Hematopoietic multipotent progenitor cell treated with erythropoietin and hydrocortisone succinate and interleukin-3 and kit ligand, for 4 days (in vitro differentiated cells): ENCODE data around the gene GRM1.
A peak's percentile ranks its signal among the peaks of the same experiment; 100 is the strongest.

ENCODE experiments used
- DNase-seq: peaks from one replicate; pipeline ENCODE4 v3.0.0-alpha.2; 2015

The GRM1 gene

DNA sequence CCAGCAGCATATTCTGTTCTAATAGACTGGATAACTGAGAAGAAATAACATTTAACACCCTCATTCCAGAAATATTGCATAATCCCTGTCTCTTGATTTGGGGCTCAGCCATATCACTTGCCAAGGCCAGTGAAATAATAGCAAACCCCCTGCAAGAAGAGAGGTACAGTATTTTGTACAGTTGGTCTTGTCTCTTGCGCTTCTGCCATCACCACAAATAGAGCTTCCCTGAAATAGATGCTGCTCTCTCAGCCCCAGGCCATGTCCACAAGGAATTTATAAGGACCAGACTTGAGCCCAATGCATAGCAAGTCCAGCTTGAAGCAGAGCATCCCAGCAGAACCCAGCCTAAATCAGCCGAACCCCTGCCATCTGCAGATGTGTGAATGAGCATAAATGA, 254.0 kb downstream of the GRM1 start:
- no peak for DNase-seq

DNA sequence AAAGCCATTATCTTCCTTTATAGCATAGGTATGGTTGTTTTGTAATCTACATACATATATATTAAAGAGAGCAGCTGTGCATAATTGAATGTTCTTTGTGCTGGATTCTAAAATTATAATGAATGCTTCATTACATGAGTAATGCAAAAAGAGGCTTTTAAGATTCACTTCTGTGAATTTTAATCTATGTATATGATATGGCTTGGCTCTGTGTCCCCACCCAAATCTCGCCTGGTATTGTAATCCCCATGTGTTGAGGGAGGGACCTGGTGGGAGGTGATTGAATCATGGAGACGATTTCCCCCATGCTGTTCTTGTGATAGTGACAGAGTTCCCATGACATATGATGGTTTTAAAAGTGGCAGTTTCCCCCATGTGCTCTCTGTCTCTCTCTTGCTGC, 255.4 kb downstream of the GRM1 start:
- no peak for DNase-seq

DNA sequence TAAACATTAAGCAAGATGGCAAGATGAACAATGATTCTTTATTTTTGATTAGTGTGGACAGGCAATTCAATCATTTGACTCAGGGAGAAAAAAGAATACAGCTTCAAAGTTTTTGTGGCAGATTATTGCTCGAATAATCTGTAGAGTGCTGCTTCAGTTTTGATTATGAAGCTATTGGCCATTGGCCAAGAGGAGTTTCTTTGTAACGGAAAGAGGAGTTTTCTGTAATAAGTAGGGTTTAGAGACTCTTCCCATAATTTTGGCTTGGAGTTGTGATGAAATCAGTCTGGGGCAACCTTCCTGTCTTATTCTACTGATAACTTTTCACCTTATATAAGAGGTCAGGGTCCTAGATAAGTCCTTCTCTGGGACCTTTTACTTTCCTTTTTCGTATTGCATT, 258.1 kb downstream of the GRM1 start:
- peak; percentile 4 for DNase-seq

DNA sequence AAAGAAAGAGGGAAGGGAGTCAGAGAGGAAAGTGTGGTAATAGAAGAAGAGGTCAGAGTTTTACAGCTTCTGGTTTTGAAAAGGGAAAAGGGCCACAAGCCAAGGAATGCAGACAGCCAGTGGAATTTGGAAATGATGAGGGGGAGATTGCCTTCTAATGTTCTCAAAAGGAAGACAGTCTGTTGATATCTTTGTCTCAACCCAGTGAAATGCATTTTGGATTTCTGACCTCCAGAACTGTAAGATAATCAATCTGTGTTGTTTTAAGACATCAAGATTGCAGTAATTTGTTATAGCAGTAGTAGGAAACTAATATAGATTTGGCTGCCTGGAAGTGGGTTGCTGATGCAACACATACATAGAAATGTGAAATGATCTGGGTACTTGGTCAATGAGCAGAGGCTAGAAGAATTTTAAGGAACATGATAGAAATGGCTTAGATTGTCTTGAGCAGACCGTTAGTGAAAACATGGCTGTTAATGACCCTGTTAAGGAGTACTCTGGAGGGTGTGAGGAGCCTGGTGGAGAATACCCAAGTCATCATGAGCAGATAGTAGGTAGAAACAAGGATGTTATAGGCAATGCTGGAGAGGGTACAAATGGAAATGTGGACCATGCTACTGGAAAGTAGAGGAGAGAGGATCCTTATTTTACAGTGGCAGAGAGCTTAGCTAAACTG, 259.0 kb downstream of the GRM1 start:
- no peak for DNase-seq

DNA sequence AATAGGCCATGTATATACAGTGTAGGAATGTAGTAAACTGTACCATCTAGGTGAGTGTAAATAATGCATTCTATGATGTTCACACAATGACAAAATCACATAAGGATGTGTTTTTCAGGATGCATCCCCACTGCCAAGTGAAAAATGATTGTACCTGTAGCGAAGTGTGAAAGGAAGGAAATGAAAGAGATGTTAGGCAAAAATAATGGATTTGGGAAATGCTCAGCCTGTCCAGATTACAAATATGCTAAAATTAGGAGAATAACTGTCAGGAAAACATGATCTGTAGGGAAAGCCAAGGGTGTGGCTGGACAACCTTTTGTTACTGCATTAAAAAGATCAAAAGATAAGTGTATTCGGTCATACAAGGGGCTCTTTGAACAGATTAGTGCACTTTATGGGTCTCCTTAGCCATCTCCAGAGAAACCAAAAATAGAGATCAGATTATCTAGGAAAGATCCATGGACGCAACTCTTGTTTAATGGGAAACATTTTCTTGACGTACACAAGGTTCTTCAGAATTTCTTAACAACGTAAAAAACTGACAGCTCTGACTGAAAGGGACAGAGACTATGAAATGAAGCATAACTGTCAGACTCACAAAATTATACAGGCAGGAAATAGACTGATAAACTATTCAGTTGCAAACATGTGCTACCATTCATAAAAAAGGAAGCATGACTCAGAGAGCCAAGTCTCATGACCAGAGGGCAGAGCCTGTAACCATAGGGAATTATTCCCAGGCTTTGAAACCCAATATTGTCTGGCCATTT, 261.1 kb downstream of the GRM1 start:
- peak; percentile 65 for DNase-seq

DNA sequence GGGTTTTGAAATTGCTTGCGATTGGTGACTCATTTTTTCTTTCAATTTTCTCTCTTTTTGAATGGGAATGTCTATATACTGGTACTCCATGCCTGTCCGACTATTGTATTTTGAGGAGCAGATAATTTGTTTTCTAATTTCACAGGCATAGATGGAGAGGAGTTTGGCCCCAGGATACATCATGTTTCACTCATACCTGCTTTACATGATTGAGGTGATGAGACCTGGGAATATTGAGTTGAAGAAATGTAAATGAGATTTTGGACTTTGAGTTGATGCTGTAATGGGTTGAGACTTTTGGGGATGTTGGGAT, 261.7 kb downstream of the GRM1 start:
- DNase-seq, result no peak

DNA sequence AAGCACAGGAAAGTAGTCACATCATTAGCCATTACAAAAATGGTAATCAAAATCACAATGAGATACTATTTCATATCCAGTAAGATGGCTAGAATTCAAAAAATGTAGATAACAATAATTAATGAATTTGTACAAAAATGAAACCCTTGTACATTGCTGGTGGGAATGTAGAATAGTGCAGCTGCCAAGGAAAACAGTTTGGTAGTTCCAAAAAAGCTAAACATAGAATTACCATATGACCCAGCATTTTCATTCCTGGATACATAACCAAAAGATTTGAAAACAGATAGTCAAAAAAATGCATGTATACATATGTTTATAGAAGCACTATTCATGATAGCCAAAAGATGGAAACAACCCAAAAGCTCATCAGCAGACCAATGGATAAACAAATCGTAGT, 263.6 kb downstream of the GRM1 start:
- DNase-seq, result no peak

DNA sequence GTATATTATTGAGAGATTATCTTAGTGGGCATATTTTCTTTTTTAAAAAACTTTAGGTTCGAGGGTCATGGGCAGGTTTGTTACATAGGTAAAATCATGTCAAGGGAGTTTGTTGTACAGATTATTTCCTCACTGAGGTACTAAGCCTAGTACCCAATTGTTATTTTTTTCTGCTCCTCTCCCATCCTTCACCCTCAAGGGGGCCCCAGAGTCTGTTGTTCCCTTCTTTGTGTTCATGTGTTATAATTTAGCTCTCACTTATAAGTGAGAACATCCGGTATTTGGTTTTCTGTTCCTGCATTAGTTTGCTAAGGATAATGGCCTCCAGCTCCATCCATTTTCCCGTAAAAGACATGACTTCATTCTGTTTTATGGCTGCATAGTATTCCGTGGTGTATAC, 266.8 kb downstream of the GRM1 start:
- DNase-seq, result peak; percentile 3

DNA sequence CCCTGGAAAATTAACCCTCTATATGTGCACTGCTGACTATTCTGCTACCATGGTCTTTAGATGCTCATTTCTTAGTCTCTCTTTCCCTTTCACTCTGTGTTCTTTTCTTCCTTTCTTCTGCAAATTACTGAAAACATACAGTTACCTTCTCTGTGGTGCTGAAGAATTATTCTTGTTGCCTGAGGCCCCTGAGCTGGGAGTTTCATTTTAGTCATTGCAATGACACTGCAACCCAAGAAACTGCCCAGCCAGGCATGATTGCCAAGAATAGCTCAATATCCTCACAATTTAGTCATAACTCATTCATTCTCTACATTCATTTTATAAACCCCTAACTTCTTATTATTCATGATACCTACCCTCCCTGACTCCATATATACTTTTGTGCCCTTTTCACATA, 269.0 kb downstream of the GRM1 start:
- DNase-seq, result no peak

DNA sequence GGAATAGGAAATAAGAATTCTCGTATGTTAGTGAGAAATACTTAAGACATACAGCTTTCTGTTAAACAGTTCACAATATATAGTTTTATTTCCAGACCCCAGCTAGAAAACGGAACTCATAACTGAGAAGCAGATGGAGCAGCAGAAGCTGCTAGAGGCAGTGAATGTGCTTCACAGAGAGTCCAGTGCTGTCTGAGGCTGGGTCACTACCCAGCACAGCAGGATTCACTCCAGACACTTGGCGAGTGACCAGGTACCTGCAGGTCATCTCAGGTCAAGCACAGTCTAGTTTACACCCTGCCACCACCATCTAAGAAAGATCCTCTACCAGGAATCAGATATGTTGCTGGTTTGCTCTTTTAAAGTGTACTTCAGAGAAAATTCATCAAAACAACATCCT, 271.7 kb downstream of the GRM1 start:
- DNase-seq, result no peak

DNA sequence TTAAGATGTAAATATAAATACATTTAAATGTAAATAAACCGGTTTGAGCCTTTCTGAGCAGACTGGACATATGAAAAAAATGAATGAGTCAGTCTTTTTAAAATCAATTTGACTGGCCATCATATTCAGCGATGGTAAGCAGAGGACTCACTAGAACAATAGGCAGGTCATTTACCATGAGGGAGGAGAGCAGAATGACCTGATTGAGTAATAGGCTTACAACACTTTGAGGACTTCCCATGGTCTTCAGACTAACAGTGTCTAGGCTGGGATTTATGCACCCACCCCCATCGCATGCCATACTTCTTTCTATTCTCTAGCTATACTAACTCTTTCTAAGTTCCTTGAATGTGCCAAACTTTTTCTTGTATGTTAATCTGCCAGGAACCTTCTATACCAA, 272.9 kb downstream of the GRM1 start:
- no peak for DNase-seq

DNA sequence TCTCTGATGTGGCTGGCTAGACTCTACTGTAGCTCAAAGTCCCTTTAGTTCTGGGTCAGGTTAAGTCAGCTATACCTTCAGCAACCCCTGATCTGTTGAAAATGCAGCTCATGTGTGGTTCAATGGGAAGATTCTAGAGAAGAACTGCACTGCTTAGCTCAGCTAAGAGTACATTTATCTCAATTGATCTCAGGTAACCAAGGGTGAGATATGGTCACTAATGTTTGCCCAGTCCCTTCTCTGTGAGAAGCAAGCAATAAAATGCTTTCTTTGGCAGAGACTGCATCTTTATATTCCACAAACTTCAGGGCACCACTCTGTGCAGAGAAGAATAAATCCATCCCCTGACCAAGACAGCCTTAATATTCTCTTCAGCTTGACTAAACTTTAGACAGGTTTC, 274.1 kb downstream of the GRM1 start:
- no peak for DNase-seq

DNA sequence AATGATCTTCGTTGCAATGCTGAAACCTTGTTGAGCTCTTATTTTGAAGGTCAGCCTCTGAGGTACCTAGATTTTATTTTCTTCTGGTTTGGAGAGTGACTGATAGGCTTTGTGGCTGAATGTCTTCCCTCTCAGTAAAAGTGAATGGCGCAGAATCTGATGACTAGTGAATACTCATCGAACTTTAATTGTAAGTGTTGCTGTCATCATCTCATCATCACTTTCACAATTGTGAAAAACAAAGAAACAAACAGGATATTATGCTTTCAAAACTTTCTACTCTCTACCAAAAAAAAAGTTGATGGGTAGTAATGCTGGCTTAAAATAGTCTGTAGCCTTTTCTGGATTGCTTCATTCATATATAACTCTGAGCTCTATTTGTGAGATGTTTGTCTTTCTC, 275.3 kb downstream of the GRM1 start:
- no peak for DNase-seq

DNA sequence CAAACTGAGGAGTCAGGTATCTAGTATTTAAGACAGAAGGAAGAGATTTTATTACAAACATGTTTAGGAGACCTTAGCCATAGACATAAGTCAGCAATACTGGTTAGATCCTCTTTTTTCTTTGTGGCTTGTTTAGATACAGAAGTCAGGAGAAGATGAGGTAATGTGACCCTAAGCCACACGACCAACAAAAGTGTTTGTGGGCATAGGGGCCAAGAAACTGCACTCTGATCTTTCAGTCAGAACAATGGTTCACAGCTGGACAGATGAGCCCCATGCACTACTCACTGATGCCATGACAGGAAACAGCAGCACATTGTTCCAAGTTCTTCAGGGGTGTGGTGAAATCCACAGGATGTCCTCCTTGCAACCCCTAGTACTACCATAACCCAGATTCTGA, 276.2 kb downstream of the GRM1 start:
- peak; percentile 56 for DNase-seq

DNA sequence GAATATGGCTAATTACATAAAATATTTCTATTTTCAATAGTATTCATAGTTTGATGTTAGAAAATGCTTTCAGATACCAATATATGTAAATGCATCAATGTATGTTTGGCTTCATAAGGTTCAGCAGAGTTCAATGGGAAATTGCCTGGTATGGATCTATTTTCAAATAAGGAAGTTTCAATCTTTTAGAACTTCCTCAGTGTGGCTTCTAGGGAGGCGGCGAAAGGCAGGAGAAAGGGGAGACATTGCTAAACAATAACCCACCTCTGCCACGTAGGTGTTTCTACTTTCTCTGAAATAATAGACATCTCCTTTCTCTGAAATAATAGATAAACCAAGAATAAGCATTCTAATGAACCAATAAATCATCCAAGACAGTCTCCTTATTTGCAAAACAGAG, 277.1 kb downstream of the GRM1 start:
- no peak for DNase-seq

DNA sequence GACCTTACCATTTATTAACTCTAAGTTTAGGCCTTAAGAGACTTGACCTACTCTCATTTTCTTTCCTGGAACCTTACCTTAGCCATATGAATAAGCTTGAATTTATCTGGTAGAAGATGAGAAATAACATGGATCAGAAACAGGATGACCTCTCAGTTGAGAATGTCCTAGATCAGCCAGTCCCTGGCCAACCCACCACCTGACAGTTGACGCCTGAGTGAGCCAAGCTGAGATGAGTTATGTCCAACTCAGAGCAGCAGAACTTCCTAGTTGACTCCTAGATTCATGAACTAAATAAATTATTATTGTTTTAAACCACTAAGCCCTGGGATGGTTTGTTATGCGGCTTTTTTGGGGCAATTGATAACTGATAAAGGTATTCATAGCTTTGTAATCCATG, 281.8 kb downstream of the GRM1 start:
- no peak for DNase-seq

DNA sequence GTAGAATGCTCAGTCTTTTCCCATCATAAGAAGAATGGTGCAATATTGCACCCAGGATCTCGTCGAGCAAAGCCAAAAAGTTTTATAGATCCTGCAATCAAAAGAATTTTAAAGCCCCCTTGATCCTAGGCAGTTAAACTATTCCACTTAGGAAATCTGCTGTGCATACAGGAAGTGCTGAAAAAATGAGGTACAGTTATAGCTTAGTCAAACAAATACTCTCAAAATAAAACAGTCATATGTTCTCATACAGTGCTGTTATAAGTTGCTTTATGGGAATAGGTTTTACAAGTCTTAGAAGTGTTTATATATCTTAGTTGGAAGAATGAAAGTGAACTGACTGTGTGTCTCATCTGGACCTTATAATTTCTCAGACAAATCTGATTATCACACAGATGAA, 282.2 kb downstream of the GRM1 start:
- DNase-seq, result no peak

DNA sequence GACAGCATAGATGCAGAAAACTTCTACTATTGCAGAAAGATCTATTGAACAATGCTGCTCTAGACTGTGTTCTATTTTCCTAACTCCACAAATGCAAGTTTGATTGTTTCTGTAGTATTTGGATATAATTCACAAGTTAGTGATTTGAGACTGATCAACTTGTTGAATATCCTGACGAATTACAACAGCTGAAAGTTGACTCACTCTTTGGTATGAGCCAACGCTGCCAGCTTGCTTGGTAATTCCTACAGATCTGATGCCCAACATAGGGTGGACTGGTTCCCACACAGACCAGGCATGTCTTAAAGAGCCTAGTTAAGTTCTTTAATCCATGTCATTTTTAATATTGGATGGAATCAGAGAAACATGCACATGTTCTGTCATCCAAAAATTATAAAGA, 283.7 kb downstream of the GRM1 start:
- no peak for DNase-seq

DNA sequence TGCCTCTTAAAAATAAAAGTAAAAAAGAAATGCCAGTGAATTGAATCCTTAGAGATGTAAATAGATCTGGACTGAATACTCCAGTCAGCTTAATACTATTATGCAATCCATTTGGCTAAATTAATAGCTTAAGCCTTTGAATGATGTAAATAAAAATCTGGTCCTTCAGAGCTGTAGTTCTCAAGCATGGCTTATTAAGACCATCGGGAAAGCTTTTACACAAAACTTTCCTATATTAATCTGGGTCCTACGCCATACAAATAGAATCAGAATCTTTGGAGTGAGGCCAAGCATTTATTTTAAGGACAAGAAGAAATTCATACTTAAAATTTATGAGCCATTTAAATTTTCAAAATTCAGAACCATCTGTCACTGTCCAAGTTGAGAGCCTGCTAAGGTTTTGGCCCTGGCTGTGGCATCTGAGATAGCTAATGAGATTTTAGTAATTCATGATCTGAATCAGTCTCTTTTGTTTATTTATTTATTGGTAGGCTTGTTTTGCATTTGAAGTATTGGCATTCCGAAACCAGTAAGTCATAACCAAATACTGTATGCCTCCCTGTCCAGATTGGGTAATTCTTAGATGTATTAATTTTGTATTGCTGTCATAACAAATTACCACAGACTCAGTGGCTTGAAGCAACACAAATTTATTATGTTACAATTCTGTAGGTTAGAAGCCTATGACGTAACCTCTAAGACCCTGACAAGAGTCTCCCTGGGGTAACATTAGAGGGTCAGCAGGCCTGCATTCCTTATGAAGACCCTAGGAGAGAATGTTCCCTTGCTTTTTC, 286.7 kb downstream of the GRM1 start:
- DNase-seq, result no peak

DNA sequence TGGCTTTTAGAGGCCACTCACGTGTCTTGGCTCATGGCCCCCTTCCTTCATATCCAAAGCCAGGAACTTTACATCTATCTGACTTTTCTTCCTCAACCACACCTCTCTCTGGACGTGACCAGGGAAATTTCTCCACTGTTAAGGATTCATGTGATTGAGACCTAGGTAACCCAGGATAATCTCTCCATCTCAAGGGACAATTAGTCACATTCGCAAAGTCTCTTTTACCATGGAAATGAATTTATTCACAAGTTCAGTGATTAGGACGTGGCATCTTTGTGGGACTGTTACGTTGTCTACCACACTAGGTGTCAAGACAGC, 287.3 kb downstream of the GRM1 start:
- DNase-seq, result no peak

DNA sequence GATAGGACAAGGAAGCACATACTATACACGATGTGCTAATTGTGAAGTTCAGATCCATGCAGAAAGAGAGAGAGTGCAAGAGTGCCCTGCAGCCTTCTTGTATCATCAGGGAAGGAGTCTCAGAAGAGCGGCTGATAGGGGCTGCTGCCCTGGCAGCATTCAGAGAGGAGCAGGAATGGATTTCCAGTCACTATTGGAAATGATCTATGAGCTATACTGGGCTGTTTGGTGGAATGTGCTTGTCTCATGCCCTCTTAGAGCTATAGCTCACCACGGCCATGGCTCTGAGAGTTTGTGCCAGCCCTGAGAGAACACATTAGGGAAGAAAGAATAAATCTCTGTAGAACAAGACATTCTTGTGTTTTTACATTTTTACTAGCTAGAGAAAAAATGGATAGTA, 302.2 kb downstream of the GRM1 start:
- no peak for DNase-seq

DNA sequence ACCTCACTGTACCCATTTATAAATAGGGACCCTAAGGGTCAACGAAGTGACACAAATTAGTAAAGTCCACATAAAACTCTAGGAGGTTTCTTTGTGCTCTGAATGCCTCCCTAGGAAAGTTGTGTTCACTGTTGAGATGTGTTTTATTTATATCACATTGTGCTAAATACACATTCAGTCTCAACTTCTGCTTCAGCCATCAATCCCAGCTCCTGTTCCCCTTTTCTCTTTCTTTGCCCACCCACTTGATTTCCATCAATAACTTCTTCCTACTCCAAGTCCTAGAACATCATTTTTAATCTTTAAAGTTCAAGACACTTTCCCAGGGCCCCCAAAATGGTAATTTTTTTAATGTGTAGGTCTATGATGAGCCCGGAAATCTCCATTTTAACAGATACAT, 306.5 kb downstream of the GRM1 start:
- no peak for DNase-seq

DNA sequence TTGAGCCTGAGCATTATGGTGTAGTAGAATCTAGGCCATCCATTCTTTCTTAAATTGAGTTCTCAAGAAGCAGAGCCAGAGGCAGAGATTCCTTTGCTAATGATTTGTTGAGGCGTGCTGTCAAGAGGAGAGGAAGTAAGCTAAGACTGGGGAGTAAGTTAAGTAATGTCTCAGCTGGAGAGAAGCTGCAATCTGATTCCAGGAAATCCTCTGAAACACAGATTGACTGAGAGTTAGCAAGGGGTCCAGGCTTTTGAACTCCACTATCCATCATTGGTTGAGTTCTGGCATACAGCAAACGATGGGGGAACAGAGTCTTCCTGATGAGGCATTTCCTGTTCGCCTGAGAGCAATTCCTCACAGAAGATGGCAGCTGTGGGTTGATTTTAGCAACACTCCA, 307.3 kb downstream of the GRM1 start:
- DNase-seq, result no peak

DNA sequence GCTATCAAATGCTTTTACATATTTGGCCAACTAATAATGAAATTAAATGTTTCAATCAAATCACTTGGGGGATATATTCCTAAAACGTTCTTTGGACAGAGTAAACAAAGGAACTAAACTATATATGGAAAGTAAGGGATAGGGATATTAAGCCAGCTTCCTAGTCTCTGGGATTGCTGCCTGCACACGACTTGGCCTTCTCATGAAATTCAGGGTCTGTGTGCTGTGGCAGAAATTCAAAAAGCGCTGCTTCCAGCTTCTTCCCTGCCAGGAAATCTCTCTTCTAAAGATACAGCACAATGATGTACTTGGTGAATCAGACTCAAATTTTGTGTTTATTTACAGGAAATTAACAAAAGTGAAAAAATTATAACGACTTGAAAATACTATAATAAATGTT, 308.5 kb downstream of the GRM1 start:
- no peak for DNase-seq

DNA sequence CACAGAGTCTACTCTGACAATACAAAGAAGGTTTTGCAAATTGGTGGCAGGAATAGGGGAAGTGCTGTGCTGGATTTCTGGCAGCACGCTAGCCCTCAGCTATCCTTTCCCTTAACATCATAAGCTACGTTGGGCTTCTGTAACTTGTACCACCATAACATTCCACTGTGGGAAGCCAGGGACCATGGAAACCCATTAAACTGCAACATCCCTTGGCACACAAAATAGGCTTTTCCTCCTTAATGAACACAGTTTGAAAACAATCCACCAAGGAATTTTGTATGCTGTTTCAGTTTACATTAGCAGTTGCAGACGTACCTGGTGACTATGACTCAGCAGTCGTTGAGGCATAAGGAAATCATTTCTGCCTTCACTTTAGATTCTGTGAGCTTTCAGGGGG, 310.9 kb downstream of the GRM1 start:
- peak; percentile 4 for DNase-seq
